SK-N-SH (cell line): Measurements from ENCODE around the gene CELSR1. TPM values are rescaled to one million over a fixed set of nuclear protein-coding genes. Genes with fewer than 3 reads are reported as not detected.

Experiments used
- CTCF ChIA-PET: fragments of 300-600, 350-600 bp; formaldehyde crosslinking; extraction: SDS; loops from one replicate; lab custom pipeline; 2021; lab: Yijun Ruan, JAX
- POLR2A ChIA-PET: fragments of 350-600 bp; sonication (Branson Sonifier 250); formaldehyde crosslinking; extraction: SDS; loops from one replicate; lab custom pipeline; 2020; ENCODE audit warnings: antibody characterized with exemption, inconsistent platforms; lab: Yijun Ruan, JAX
- DNase-seq: peaks from one replicate; pipeline ENCODE4 v3.0.0; 2012
- H2AFZ ChIP-seq: fragments of 200-600 bp; sonication (generic); 2 replicates; pipeline ENCODE4 v1.8.1; 2016; ENCODE audit warnings: antibody characterized with exemption, mild to moderate bottlenecking, low read depth
- H3F3A ChIP-seq: fragments of 200-600 bp; sonication (generic); replicated peaks from 2 replicates; pipeline ENCODE3; 2016; ENCODE audit warnings: antibody characterized with exemption, mild to moderate bottlenecking; ENCODE audit not compliant: insufficient read depth
- H3K27ac ChIP-seq, 2 experiments: fragments of 200-500 bp in 1 of 2; fragments of 200-600 bp in 1 of 2; sonication (Bioruptor generic) in 1 of 2; sonication (generic), shearing (Covaris generic) in 1 of 2; 2 replicates each; pipeline versions ENCODE4 v1.5.1 to v1.6.1; 2014 to 2016; ENCODE audit warnings: low read depth in 2 of 2, inconsistent platforms in 1 of 2, low read length in 1 of 2, mild to moderate bottlenecking in 1 of 2, mixed read lengths in 1 of 2
- H3K27me3 ChIP-seq: fragments of 200-600 bp; sonication (generic), shearing (Covaris generic); 2 replicates; pipeline ENCODE4 v1.6.1; 2016; ENCODE audit warnings: mixed run types; ENCODE audit not compliant: insufficient read depth
- H3K36me3 ChIP-seq, 2 experiments: fragments of 200-500 bp in 1 of 2; fragments of 200-600 bp in 1 of 2; sonication (Bioruptor generic) in 1 of 2; sonication (generic) in 1 of 2; replicated peaks in 1 of 2; 2 replicates each; pipeline versions ENCODE3 to v1.5.1; 2014 to 2016; ENCODE audit warnings: low read length in 1 of 2, mild to moderate bottlenecking in 1 of 2; ENCODE audit not compliant: insufficient read depth in 2 of 2, control insufficient read depth in 1 of 2
- H3K4me1 ChIP-seq, 2 experiments: fragments of 200-500 bp in 1 of 2; fragments of 200-600 bp in 1 of 2; sonication (Bioruptor generic) in 1 of 2; sonication (generic), shearing (Covaris generic) in 1 of 2; 2 replicates each; pipeline versions ENCODE4 v1.5.1 to v1.6.1; 2014 to 2016; ENCODE audit warnings: low read depth in 1 of 2, low read length in 1 of 2, mixed run types in 1 of 2; ENCODE audit not compliant: insufficient read depth in 2 of 2, control insufficient read depth in 1 of 2
- H3K4me2 ChIP-seq: fragments of 200-600 bp; sonication (generic), shearing (Covaris generic); 2 replicates; pipeline ENCODE4 v1.6.1; 2017; ENCODE audit warnings: mixed run types
- H3K4me3 ChIP-seq, 2 experiments: fragments of 200-500 bp in 1 of 2; fragments of 200-600 bp in 1 of 2; sonication (Bioruptor generic) in 1 of 2; sonication (generic), shearing (Covaris generic) in 1 of 2; 2 replicates each; pipeline versions ENCODE4 v1.5.1 to v1.8.1; 2014 to 2016; ENCODE audit warnings: low read depth in 2 of 2, inconsistent platforms in 1 of 2, low read length in 1 of 2, mild to moderate bottlenecking in 1 of 2, mixed read lengths in 1 of 2, moderate library complexity in 1 of 2
- H3K79me2 ChIP-seq: fragments of 200-600 bp; sonication (generic); 2 replicates; pipeline ENCODE4 v1.8.1; 2017; ENCODE audit warnings: mild to moderate bottlenecking; ENCODE audit not compliant: insufficient read depth
- H3K9ac ChIP-seq: fragments of 200-600 bp; sonication (generic); 2 replicates; pipeline ENCODE4 v1.6.1; 2017; ENCODE audit warnings: mixed run types
- H3K9me2 ChIP-seq: fragments of 200-600 bp; sonication (generic); 2 replicates; pipeline ENCODE4 v1.6.1; 2017; ENCODE audit warnings: mixed run types
- H3K9me3 ChIP-seq: fragments of 200-600 bp; sonication (generic); 2 replicates; pipeline ENCODE4 v1.6.1; 2017; ENCODE audit warnings: mixed run types, mild to moderate bottlenecking, moderate library complexity
- H4K20me1 ChIP-seq: fragments of 200-600 bp; sonication (generic); 2 replicates; pipeline ENCODE4 v1.6.1; 2017; ENCODE audit warnings: mild to moderate bottlenecking, mixed run types; ENCODE audit not compliant: insufficient read depth
- CHD2 ChIP-seq: fragments of 150-350 bp; IDR thresholded peaks from 2 replicates; pipeline ENCODE4 v1.6.1; 2018; ENCODE audit warnings: low read length; ENCODE audit not compliant: partially characterized antibody
- EP300 ChIP-seq, 2 experiments: IDR thresholded peaks; 2 replicates each; pipeline versions ENCODE4 v1.4.0 to v1.6.1; 2012; ENCODE audit warnings: borderline replicate concordance in 1 of 2, low read depth in 1 of 2, low read length in 1 of 2
- GATA2 ChIP-seq: sonication (generic); formaldehyde crosslinking; IDR thresholded peaks from 2 replicates; pipeline ENCODE4 v1.5.0; 2020; ENCODE audit warnings: mild to moderate bottlenecking, missing genetic modification reagents
- MEF2A ChIP-seq: IDR thresholded peaks from 2 replicates; pipeline ENCODE4 v1.4.0; 2012; ENCODE audit warnings: low read depth, borderline replicate concordance
- NRF1 ChIP-seq: IDR thresholded peaks from 2 replicates; pipeline ENCODE4 v1.6.1; 2012; ENCODE audit warnings: low read depth, mild to moderate bottlenecking, low read length
- REST ChIP-seq: IDR thresholded peaks from 2 replicates; pipeline ENCODE4 v1.6.1; 2012; ENCODE audit warnings: mild to moderate bottlenecking, low read depth, low read length, moderate library complexity
- SIN3A ChIP-seq: IDR thresholded peaks from 2 replicates; pipeline ENCODE4 v1.6.1; 2012; ENCODE audit warnings: low read depth, mild to moderate bottlenecking, low read length, moderate library complexity, borderline replicate concordance
- TAF1 ChIP-seq: IDR thresholded peaks from 2 replicates; pipeline ENCODE4 v1.6.1; 2012; ENCODE audit warnings: low read depth, mild to moderate bottlenecking, low read length, moderate library complexity, borderline replicate concordance
- TEAD4 ChIP-seq: IDR thresholded peaks from 2 replicates; pipeline ENCODE4 v1.4.0; 2012; ENCODE audit warnings: mild to moderate bottlenecking, borderline replicate concordance; ENCODE audit not compliant: insufficient read depth
- WGBS: methylation state at CpG from one replicate; pipeline ENCODE4 v1.1.6; 2017; ENCODE audit warnings: low lambda C conversion rate; 5-methylcytosine and 5-hydroxymethylcytosine counted together
- polyA plus RNA-seq, 3 experiments: library from polyadenylated mRNA; depleted of rRNA; stranded (reverse); fragments of >200 nt; gene quantifications; 2 replicates each; pipeline ENCODE4 v1.2.3, GENCODE V29; 2012
- TF ChIP-seq, protein P1 (sequence below): IDR thresholded peaks from 2 replicates; pipeline ENCODE4 v1.4.0; 2012; ENCODE audit warnings: low read depth, borderline replicate concordance
- TF ChIP-seq, protein P2 (sequence below): IDR thresholded peaks from 2 replicates; pipeline ENCODE4; 2012

The CELSR1 gene
- polyA plus RNA-seq, 1 of the 3 experiments (the other 2 are of a cell fraction): 5.0 TPM

GRCh38 chr22:46447906-46448305 lies 89.5 kb downstream of the CELSR1 start:
- Histone ChIP-seq H3K27me3 (no peaks in the 10 kb centered on the region), H3K4me2 (no peak overlapping the region), H3K4me1 (no peaks in the 10 kb centered on the region; a peak in 1 of 4 replicates), H3K79me2 (no peaks in the 10 kb centered on the region), H3K9me2 (no peaks in the 10 kb centered on the region), H2AFZ (no peak overlapping the region), H3K9me3 (no peaks in the 10 kb centered on the region), H3K4me3 (no peak overlapping the region), H3K27ac (no peak overlapping the region), H4K20me1 (no peaks in the 10 kb centered on the region), H3K36me3 (no peaks in the 10 kb centered on the region), H3F3A (no peaks in the 10 kb centered on the region), H3K9ac (no peak overlapping the region)
- TF ChIP-seq REST (no peak), EP300 (IDR thresholded peaks at IDR 0.05; ENCODE audit: borderline replicate concordance in 1 of 2, low read depth in 1 of 2, low read length in 1 of 2) (no peak), NRF1 (no peak), MEF2A (no peak), TEAD4 (no peak), GATA2 (no peak), CHD2 (no peak), TAF1 (no peak), SIN3A (no peak)
- TF ChIP-seq, protein P1, sequence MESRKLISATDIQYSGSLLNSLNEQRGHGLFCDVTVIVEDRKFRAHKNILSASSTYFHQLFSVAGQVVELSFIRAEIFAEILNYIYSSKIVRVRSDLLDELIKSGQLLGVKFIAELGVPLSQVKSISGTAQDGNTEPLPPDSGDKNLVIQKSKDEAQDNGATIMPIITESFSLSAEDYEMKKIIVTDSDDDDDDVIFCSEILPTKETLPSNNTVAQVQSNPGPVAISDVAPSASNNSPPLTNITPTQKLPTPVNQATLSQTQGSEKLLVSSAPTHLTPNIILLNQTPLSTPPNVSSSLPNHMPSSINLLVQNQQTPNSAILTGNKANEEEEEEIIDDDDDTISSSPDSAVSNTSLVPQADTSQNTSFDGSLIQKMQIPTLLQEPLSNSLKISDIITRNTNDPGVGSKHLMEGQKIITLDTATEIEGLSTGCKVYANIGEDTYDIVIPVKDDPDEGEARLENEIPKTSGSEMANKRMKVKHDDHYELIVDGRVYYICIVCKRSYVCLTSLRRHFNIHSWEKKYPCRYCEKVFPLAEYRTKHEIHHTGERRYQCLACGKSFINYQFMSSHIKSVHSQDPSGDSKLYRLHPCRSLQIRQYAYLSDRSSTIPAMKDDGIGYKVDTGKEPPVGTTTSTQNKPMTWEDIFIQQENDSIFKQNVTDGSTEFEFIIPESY: no peak
- TF ChIP-seq, protein P2, sequence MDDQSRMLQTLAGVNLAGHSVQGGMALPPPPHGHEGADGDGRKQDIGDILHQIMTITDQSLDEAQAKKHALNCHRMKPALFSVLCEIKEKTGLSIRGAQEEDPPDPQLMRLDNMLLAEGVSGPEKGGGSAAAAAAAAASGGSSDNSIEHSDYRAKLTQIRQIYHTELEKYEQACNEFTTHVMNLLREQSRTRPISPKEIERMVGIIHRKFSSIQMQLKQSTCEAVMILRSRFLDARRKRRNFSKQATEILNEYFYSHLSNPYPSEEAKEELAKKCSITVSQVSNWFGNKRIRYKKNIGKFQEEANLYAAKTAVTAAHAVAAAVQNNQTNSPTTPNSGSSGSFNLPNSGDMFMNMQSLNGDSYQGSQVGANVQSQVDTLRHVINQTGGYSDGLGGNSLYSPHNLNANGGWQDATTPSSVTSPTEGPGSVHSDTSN: no peak
- 86% methylated on average over 2 of the region's 5 CpGs for WGBS
- POLR2A ChIA-PET: no interaction called here
- CTCF ChIA-PET: interaction anchor here (0.8 kb wide), 1 partner anchor 94 kb away, joined by 3 read pairs; no protein-coding TSS in a partner anchor
- DNase-seq: no peak
